ENCODE results near the gene ZNF662. TPM values are rescaled to one million over a fixed set of nuclear protein-coding genes. Genes with fewer than 3 reads are reported as not detected.

ZNF662 gene
- total and polyA plus RNA-seq, 12 donors: 1.8 to 17.6 (median 7.2) TPM

- H3K27ac ChIP-seq: no peak overlapping the region
- no peak for DNase-seq
- intact Hi-C loops (cut with DNase I): no loop called here
- no peaks in the 10 kb centered on the region for H3K36me3 ChIP-seq (replicated peaks in 1 of 2)
- H3K27me3 ChIP-seq: no peaks in the 10 kb centered on the region
- H3K4me1 ChIP-seq (replicated peaks in 1 of 2): no peaks in the 10 kb centered on the region
- no peak for TF ChIP-seq POLR2A (IDR thresholded peaks at IDR 0.05)
- TF ChIP-seq CTCF (IDR thresholded peaks at IDR 0.05): no peak
- no peaks in the 10 kb centered on the region for H3K9me3 ChIP-seq (replicated peaks in 1 of 3)
- no peak overlapping the region for H3K4me3 ChIP-seq
- WGBS, 4 donors: 88 to 93% (median 90%) methylated on average over 1 of the region's 1 CpG
These were observed 13.8 kb upstream of the ZNF662 start for GRCh38 chr3:42892169-42892568.

GRCh38 chr3:42892807-42893206 lies 13.1 kb upstream of the ZNF662 start:
- intact Hi-C loops (cut with DNase I): no loop called here
- H3K4me3 ChIP-seq: no peak overlapping the region
- no peaks in the 10 kb centered on the region for H3K9me3 ChIP-seq (replicated peaks in 1 of 3)
- H3K4me1 ChIP-seq (replicated peaks in 1 of 2): no peaks in the 10 kb centered on the region
- WGBS, 4 donors: 77 to 81% (median 78%) methylated on average over 1 of the region's 1 CpG
- no peak for TF ChIP-seq POLR2A (IDR thresholded peaks at IDR 0.05)
- no peak for DNase-seq
- H3K36me3 ChIP-seq (replicated peaks in 1 of 2): no peaks in the 10 kb centered on the region
- H3K27me3 ChIP-seq: no peaks in the 10 kb centered on the region
- no peak overlapping the region for H3K27ac ChIP-seq

GRCh38 chr3:42894698-42895579 lies 11.0 kb upstream of the ZNF662 start:
- no peak for DNase-seq
- no peaks in the 10 kb centered on the region for H3K36me3 ChIP-seq (replicated peaks in 1 of 2)
- H3K9me3 ChIP-seq (replicated peaks in 1 of 3): no peaks in the 10 kb centered on the region
- 79 to 91% (median 83%) methylated on average over 3 of the region's 3 CpGs for WGBS, 4 donors
- intact Hi-C loops (cut with DNase I): no loop called here
- H3K4me3 ChIP-seq: no peak overlapping the region
- no peaks in the 10 kb centered on the region for H3K4me1 ChIP-seq (replicated peaks in 1 of 2)
- H3K27ac ChIP-seq: no peak overlapping the region
- TF ChIP-seq CTCF (IDR thresholded peaks at IDR 0.05): no peak
- TF ChIP-seq POLR2A (IDR thresholded peaks at IDR 0.05): no peak
- no peaks in the 10 kb centered on the region for H3K27me3 ChIP-seq

- TF ChIP-seq POLR2A (IDR thresholded peaks at IDR 0.05) (no peak), CTCF (IDR thresholded peaks at IDR 0.05) (no peak)
- H3K27ac ChIP-seq: no peak overlapping the region
- no peaks in the 10 kb centered on the region for H3K9me3 ChIP-seq (replicated peaks in 1 of 3)
- H3K27me3 ChIP-seq: no peaks in the 10 kb centered on the region
- no peaks in the 10 kb centered on the region for H3K36me3 ChIP-seq (replicated peaks in 1 of 2)
- H3K4me3 ChIP-seq: no peak overlapping the region
- no peaks in the 10 kb centered on the region for H3K4me1 ChIP-seq (replicated peaks in 1 of 2)
- intact Hi-C loops (cut with DNase I): no loop called here
- DNase-seq: peak in 1 of 7 donors; percentile 5
These were observed 10.4 kb upstream of the ZNF662 start for GRCh38 chr3:42895580-42895868.
